Cardiac muscle cell (in vitro differentiated cells and primary cell): Measurements from ENCODE around the gene NLRP8. TPM values are rescaled to one million over a fixed set of nuclear protein-coding genes. Genes with fewer than 3 reads are reported as not detected.
"Not testable (repeated sequence)": the region's sequence is repeated elsewhere in the genome, so short reads cannot be mapped to it uniquely, and the experiment has no call there.

Experiments used
- DNase-seq, 2 donors: peaks; one replicate each; pipeline versions ENCODE4 v3.0.0 to v3.0.0-alpha.2; 2010 to 2017; ENCODE audit warnings: low read depth in 1 of 2, low spot score in 1 of 2
- H3K27ac ChIP-seq: fragments of 200-600 bp; sonication (generic); 2 replicates; pipeline ENCODE4 v1.5.1; 2016
- H3K27me3 ChIP-seq: fragments of 200-600 bp; sonication (generic); 2 replicates; pipeline ENCODE4 v1.6.0; 2016; ENCODE audit warnings: control low read depth
- H3K36me3 ChIP-seq: fragments of 200-600 bp; sonication (generic); 2 replicates; pipeline ENCODE4 v1.5.1; 2016; ENCODE audit warnings: control low read depth
- H3K4me1 ChIP-seq: fragments of 200-600 bp; sonication (generic); 2 replicates; pipeline ENCODE4 v1.8.1; 2017; ENCODE audit warnings: low read depth, mild to moderate bottlenecking, mixed run types
- H3K4me3 ChIP-seq: fragments of 200-600 bp; sonication (generic); 2 replicates; pipeline ENCODE4 v1.5.1; 2016; ENCODE audit warnings: mild to moderate bottlenecking
- H3K9me3 ChIP-seq: fragments of 200-600 bp; sonication (generic); 2 replicates; pipeline ENCODE4 v1.5.1; 2017; ENCODE audit warnings: low read depth, mild to moderate bottlenecking, control low read depth
- polyA plus RNA-seq: library from polyadenylated mRNA; unstranded; fragments of >200 nt; fragmentation: Nextera tagmentation; extraction: Ambion mirVana; gene quantifications from 2 replicates; pipeline ENCODE4 v1.2.1, GENCODE V29; 2016
- total RNA-seq: library from RNA; depleted of rRNA; stranded (reverse); fragments of >200 nt; gene quantifications from 2 replicates; pipeline ENCODE4 v1.2.3, GENCODE V29; 2016
- TF ChIP-seq, protein P1 (sequence below): IDR thresholded peaks from 2 replicates; pipeline ENCODE4 v1.5.1; 2012; ENCODE audit warnings: low read depth, mild to moderate bottlenecking, low read length

The NLRP8 gene
- total and polyA plus RNA-seq, 2 experiments from 2014 or later, result not detected

DNA sequence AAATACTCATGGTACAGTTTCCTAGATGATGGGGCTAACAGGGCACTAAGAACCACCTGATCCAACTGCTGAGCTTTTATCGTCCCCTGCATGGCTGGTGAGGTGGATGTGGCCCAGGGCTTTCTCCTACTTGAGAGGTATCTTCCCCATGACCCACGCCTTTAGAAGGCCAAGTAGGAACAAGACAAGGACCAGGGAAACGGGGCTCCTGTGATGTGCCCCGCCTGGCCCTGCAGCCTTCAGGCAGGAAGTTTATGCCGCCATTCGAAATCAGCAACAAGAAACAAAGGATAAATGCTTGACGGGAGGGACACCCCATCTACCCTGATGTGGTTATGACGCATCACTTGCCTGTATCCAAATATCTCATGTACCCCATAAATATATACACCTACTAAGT lies 19.6 kb upstream of the NLRP8 start:
- Histone ChIP-seq H3K9me3 (no peaks in the 10 kb centered on the region), H3K4me3 (no peak overlapping the region), H3K36me3 (no peaks in the 10 kb centered on the region), H3K4me1 (no peaks in the 10 kb centered on the region), H3K27ac (no peak overlapping the region), H3K27me3 (no peaks in the 10 kb centered on the region)
- no peak for DNase-seq
- TF ChIP-seq, protein P1, sequence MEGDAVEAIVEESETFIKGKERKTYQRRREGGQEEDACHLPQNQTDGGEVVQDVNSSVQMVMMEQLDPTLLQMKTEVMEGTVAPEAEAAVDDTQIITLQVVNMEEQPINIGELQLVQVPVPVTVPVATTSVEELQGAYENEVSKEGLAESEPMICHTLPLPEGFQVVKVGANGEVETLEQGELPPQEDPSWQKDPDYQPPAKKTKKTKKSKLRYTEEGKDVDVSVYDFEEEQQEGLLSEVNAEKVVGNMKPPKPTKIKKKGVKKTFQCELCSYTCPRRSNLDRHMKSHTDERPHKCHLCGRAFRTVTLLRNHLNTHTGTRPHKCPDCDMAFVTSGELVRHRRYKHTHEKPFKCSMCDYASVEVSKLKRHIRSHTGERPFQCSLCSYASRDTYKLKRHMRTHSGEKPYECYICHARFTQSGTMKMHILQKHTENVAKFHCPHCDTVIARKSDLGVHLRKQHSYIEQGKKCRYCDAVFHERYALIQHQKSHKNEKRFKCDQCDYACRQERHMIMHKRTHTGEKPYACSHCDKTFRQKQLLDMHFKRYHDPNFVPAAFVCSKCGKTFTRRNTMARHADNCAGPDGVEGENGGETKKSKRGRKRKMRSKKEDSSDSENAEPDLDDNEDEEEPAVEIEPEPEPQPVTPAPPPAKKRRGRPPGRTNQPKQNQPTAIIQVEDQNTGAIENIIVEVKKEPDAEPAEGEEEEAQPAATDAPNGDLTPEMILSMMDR, result no peak

DNA sequence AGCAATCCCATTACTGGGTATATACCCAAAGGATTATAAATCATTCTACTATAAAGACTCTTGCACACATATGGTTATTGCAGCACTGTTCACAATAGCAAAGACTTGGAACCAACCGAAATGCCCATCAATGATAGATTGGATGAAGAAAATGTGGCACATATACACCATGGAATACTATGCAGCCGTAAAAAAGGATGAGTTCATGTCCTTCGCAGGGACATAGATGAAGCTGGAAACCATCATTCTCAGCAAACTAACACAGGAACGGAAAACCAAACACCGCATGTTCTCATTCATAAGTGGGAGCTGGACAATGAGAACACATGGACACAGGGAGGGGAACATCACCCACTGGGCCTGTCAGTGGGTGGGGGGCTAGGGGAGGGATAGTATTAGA lies 18.4 kb upstream of the NLRP8 start:
- DNase-seq, H3K36me3 ChIP-seq, H3K27ac ChIP-seq, H3K27me3 ChIP-seq, H3K4me1 ChIP-seq, H3K9me3 ChIP-seq, H3K4me3 ChIP-seq: not testable (repeated sequence)

DNA sequence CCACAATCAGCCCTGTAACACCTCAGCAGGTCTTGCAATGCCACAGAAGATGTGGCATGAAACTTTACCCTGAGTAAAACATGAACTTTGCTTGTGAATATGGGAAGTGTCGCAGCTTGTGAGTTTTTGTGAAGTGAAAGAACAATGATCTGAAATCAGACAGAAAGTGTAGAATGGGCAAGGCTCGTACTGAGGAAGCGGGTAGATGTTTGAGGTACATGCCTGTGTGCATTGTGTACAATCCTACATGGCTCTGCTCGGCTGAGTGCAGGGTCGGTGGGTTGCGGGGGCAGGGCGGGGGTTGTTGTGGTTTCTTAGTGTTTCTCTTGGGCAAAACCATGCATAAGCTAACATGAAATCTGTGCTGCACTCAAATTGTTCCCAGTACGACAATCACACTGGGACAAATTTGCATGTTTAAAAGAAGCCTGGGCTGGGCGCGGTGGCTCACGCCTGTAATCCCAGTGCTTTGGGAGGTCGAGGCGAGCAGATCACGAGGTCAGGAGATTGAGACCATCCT lies 16.6 kb upstream of the NLRP8 start:
- TF ChIP-seq, protein P1, result no peak
- DNase-seq, result no peak
- H3K9me3 ChIP-seq, result no peaks in the 10 kb centered on the region
- no peaks in the 10 kb centered on the region for H3K4me1 ChIP-seq
- no peak overlapping the region for H3K27ac ChIP-seq
- no peaks in the 10 kb centered on the region for H3K36me3 ChIP-seq
- H3K4me3 ChIP-seq, result no peak overlapping the region
- H3K27me3 ChIP-seq, result no peaks in the 10 kb centered on the region

DNA sequence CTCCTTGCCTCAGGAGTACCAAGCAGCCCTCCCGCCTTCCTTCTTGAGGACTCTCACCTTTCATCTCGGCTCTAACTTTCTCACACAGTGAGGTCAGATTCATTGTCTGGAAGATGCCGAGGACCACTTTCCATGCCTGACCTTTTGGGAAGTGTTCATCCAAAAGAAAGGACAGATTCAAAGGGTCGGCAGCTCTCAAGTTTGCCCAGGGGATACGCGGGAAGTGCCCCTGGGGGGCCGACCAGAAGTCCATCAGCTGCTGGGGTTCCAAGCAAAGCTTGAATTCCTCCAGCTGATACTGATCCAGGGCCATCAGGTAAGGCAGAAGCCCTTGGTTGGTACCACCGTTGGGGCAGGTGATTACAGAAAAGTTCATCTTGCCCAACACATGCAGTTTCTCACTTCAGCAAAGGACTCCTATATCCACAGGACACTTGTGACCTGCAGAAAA lies 15.7 kb upstream of the NLRP8 start, which contains the start of gene NLRP13:
TSS of gene NLRP13 (minus strand) at position 401 of the 451 bp plus-strand sequence. CDS start at position 376, 25 bp downstream.
- Histone ChIP-seq H3K36me3 (no peaks in the 10 kb centered on the region), H3K27ac (no peak within 1 kb of the TSS), H3K4me1 (no peaks in the 10 kb centered on the region), H3K9me3 (no peaks in the 10 kb centered on the region), H3K4me3 (no peak within 1 kb of the TSS), H3K27me3 (no peaks in the 10 kb centered on the region)
- no peak for DNase-seq
- TF ChIP-seq, protein P1, result no peak

DNA sequence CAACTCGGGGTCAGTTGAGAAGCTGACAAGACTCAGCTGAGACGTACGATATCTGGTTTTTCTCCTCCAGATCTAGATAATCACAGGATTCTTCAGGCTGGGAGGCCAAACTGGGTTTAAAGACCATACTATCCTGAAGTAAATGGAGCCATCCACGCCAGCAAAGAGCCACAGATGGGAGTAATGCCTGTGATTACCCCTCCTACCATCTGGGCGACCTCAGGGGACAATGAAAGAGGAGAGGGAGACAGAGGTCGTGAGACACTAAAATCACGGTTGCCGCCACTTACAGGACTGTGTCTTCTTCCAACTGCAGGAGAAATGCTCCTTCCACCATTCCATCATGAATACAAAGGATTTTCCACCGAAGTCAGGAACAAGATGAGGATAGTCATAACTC lies 12.4 kb upstream of the NLRP8 start:
- H3K36me3 ChIP-seq, result no peaks in the 10 kb centered on the region
- no peaks in the 10 kb centered on the region for H3K4me1 ChIP-seq
- no peaks in the 10 kb centered on the region for H3K9me3 ChIP-seq
- no peak overlapping the region for H3K27ac ChIP-seq
- no peaks in the 10 kb centered on the region for H3K27me3 ChIP-seq
- TF ChIP-seq, protein P1, result no peak
- no peak overlapping the region for H3K4me3 ChIP-seq
- DNase-seq, result no peak

DNA sequence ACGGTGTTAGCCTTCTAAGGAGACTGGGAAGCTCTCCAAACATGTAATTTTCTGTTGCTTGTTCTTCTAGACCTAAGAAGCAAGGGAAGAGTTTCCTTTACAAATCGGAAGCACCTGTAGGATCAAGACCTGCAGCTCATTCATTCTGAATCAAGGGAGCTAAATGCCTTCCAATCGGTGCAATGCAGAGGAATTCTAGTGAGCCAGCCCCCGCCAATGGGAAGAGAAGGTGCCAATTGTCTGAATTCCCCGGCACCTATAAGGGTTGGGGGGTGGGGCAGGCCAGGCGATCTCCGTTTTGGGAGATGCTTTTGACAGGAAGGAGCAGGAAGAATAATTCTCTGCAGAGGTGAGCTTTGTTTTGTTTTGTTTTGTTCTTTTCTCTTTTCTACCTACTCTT lies 8.4 kb upstream of the NLRP8 start:
- Histone ChIP-seq H3K27me3 (no peaks in the 10 kb centered on the region), H3K4me1 (no peaks in the 10 kb centered on the region), H3K9me3 (no peaks in the 10 kb centered on the region), H3K36me3 (no peaks in the 10 kb centered on the region), H3K4me3 (no peak overlapping the region), H3K27ac (no peak overlapping the region)
- TF ChIP-seq, protein P1, result no peak
- no peak for DNase-seq
